GM12891 (cell line): Measurements from ENCODE around the gene CCDC157.
A peak's percentile ranks its signal among the peaks of the same experiment; 100 is the strongest.
"Not testable (repeated sequence)": the region's sequence is repeated elsewhere in the genome, so short reads cannot be mapped to it uniquely, and the experiment has no call there.

Experiments
- DNase-seq: peaks from one replicate; pipeline ENCODE4 v3.0.0; 2011; ENCODE audit warnings: low spot score; ENCODE audit not compliant: insufficient read length
- FAIRE-seq: peaks from 2 replicates; lab custom pipeline; 2011; peaks lifted over from hg19 to GRCh38; lab: Jason Lieb, UNC
- PAX5 ChIP-seq: IDR thresholded peaks from 2 replicates; pipeline ENCODE4 v1.6.1; 2011; ENCODE audit warnings: low read length, moderate library complexity, mild to moderate bottlenecking; ENCODE audit not compliant: insufficient read depth, severe bottlenecking
- POLR2A ChIP-seq: IDR thresholded peaks from 2 replicates; pipeline ENCODE4 v1.6.1; 2011; ENCODE audit warnings: low read depth, low read length, control low read depth
- POLR2AphosphoS5 ChIP-seq: IDR thresholded peaks from 2 replicates; pipeline ENCODE4 v1.6.1; 2011; ENCODE audit warnings: low read depth, low read length, control low read depth
- POU2F2 ChIP-seq: IDR thresholded peaks from 2 replicates; pipeline ENCODE4 v1.6.1; 2011; ENCODE audit warnings: low read depth, mild to moderate bottlenecking, control low read depth, low read length, moderate library complexity
- SPI1 ChIP-seq: IDR thresholded peaks from 2 replicates; pipeline ENCODE4 v1.6.1; 2011; ENCODE audit warnings: low read depth, low read length, control low read depth
- TAF1 ChIP-seq: IDR thresholded peaks from 2 replicates; pipeline ENCODE4 v1.6.1; 2011; ENCODE audit warnings: low read depth, low read length, control low read depth

Gene CCDC157

DNA sequence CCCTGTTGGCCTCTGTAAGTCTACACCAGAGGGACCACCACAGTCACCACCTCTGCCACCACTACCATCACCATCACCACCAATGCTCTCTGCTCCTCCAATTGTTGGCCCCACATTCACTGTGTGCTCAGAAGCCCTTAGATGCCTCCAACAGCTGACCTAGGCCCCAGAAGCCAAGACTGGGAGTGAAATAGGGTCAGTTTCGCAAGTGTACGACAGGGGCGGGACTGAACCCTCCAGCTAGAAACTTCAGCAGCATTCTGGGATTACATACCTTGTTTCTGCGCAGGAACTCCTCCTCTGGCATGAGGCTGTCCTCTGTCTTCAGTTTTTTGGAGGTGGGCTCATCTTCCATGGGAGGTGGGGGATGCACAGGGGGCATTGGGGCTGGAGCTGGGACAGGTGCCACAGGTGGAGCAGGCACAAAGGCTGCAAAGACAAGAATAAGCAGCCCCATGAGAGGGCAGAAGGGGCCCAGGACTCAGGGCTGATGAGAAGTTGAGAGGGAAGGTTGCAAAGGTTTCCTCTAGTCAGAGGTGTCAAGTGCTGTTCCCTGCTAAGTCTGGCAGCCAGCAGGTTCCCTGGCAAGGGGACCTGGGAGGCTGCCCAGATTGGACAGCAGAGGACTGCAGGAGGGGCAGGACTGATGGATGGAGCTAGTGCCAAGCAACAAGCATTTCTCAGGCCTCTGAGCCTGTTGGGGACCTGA, 19.9 kb upstream of the CCDC157 start:
- TF ChIP-seq POLR2A (no peak), SPI1 (no peak), PAX5 (no peak), POU2F2 (no peak), POLR2AphosphoS5 (no peak), TAF1 (no peak)
- FAIRE-seq (no peak), DNase-seq (no peak)

DNA sequence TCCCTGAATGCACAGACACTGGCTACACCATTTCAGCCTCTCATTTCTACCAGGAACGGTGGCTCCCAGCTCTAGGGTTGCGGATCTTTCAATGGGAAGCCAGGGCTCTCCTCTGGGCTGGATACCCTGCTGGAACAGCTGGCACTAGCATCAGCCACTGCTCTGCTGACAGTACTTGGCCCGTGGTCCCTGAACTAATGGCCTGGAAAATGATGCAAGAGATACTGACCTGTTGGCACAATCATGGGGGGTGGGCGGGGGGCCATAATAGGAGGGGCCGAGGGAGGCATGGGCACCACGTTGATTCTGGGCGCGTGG, 19.4 kb upstream of the CCDC157 start:
- no peak for DNase-seq
- FAIRE-seq, result no peak
- TF ChIP-seq POU2F2 (no peak), SPI1 (no peak), TAF1 (no peak), POLR2A (no peak), POLR2AphosphoS5 (no peak), PAX5 (no peak)

DNA sequence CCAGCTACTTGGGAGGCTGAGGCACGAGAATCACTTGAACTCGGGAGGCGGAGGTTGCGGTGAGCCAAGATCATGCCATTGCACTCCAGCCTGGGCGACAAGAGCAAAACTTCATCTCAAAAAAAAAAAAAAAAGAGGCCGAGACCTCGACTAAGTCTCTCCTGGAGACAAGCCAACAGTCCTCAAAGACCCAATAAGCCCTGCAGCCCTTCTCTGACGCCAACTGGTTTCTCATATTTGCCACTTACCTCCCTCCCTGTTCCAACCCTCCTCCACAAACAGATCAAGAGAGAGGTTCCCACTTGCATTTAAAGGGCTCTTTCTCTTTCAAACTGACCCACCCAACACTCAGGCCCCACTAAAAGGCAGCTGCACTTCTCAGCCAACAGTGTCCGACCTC, 18.5 kb upstream of the CCDC157 start:
- not testable (repeated sequence) for DNase-seq, FAIRE-seq

DNA sequence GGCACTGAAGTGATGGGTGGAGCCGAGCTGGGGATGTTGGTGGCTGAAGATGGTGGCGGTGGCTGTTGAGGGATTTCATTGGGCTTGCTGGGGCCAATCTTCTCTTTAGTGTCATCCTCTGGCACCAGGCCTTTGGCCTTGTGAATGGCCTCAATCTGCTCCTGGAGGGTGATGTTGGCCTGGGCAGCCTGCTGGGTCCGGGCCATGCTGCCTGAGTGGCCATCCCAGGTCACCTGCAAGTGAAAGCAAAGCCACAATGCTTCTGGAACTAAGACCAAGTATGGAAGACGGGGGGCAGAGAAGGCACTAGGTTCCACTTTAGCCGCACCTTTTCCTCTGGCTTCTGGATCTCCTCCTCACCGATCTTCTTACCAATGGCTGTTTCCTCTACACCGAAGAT, 18.0 kb upstream of the CCDC157 start:
- FAIRE-seq (no peak), DNase-seq (no peak)
- no peak for TF ChIP-seq POU2F2
- TF ChIP-seq PAX5, result no peak
- TF ChIP-seq TAF1, result no peak
- no peak for TF ChIP-seq SPI1
- TF ChIP-seq POLR2A, result no peak
- TF ChIP-seq POLR2AphosphoS5, result no peak

DNA sequence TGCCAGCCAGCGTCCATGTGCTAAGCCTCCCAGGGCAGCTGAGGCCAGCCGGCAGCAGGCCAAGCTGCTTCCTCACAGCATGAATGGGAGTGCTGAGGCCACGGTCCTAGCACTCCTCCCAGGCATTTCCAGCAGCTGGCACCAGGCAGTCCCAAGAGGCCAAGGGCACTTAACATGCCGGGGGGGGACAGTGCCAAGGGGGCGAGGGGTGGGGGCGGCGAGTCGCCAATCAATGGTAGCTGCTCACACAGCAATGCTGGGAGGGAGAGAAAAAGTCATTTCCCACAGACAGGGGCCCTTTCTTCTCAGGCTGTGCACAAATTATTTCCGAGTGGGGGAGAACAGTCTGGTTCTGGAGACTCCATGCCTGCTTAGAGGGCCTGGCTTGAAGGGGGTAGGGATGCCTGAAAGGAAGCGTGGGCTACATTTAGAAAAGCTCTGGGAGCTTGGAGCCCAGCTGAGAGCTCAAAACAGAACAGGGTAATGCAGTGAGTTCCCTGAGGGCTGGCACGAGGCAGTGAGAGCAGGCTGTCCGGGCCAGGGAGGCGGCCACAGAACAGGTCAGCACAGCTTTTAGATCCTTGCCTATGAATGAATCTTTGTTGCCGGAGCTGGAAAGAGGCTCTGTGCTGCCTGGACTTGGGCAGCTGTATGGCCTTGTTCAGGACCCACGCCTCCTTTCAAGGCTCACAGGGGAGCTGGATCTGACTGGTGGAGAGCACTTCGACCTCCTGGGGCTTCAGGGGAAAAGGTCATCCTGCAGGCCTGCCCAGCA, 15.7 kb upstream of the CCDC157 start:
- DNase-seq (no peak), FAIRE-seq (no peak)
- TF ChIP-seq POLR2AphosphoS5 (no peak), PAX5 (no peak), POU2F2 (no peak), POLR2A (no peak), SPI1 (no peak), TAF1 (no peak)

DNA sequence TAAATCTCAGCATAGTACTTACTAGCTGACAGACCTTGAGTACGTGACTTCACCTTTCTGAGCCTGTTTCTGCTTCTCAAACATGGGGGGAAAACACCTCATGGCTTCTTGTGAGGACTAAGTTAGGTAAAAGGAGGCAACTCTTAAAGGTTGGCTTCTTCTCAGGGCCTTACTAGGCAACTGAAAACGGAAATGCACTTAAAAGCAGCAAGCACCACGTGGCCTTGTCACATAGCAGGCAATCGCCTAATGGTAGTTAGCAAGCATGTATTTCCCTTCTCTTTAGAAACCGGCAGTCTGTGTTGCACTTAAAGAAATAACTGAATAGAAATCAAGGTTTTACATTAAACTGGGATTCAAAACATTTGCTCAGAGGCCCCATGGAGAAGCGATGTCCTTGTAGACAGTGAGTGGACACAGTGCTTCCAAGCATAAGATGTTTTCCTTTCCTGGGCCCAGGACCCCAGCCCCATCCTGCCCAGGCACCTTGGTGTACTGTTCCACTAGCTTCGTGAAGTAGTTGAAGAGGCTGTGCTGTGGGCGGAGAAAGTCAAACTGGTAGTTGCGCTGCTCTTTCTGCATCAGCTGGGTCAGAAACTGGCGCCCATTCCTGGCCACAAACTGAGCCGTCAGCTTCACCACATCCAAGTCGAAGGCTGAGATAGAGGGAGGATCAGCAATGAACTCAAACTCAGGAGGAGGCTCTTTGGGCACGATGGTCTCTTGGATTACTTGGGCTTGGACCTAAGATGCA, 12.2 kb upstream of the CCDC157 start:
- FAIRE-seq (no peak), DNase-seq (no peak)
- no peak for TF ChIP-seq SPI1
- no peak for TF ChIP-seq POLR2A
- no peak for TF ChIP-seq TAF1

DNA sequence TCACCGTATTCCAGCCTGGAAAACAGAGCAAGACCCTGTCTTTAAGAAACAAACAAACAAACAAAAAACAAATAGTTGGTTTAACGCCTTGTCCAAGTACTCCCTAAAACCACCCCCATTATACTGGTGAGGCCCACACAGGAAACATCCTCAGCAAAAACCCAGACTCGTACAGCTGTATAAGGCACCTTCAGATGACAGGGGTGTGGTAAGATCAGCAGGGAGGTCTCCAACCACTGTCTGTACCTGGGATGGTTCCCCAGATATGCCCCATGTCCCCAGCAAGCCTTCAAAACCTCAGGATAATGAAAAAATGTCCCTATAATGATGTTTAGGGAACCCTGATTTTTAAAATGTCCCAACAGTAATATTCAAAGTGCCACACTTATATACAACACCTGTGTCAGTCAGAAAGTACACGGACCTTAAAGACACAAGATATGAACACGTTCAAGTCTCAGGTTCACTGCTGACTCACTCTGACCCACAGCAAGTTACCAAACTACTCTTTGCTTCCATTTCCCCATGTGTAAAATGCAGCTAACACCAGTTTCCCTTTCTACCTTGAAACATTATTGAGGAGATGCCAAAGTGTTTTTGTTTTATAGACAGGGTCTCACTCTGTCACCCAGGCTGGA, 9.4 kb upstream of the CCDC157 start:
- peak; percentile 45 for FAIRE-seq
- DNase-seq, result no peak
- TF ChIP-seq PAX5 (no peak), TAF1 (no peak), POLR2A (no peak), SPI1 (no peak), POU2F2 (no peak)

DNA sequence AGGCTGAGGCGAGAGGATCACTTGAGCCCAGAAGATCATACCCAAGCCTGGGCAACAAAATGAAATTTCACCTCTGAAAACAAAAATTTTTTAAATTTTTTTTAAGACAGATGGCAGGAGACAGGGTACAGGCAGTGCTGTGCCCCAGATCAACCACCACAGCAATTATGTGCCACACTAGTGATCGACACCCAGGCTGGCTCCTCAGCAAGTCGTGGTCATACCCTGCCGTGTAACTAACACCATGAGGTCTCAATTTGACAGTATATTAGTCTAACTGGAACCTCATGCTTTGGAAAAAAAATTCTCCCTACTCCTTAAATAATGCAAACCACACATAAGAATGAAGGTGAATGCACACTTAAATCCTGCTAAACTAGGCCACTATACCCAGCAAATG, 8.4 kb upstream of the CCDC157 start:
- TF ChIP-seq PAX5 (no peak), POLR2AphosphoS5 (no peak), TAF1 (no peak), SPI1 (no peak), POLR2A (no peak), POU2F2 (no peak)
- FAIRE-seq, result peak; percentile 50
- DNase-seq, result no peak

DNA sequence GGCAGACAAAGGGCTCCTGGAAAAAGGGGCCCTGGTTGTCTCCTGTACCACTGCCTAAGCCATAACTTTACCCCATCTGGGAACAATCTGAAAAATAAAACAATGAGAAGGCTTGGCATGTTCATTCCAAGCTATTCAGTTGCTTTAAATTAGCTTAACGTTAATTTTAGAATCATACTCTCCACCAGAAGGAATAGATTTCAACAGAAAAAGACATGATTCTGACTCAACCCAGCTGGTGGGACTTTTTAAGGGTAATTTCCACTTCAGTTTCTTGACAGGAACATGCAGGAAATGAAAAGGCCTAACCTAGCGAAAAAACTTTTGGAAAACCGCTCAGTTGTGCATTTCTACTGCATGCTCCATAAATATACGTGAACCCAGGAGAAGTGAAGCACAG, 8.0 kb upstream of the CCDC157 start:
- DNase-seq (no peak), FAIRE-seq (no peak)
- no peak for TF ChIP-seq POU2F2
- no peak for TF ChIP-seq POLR2AphosphoS5
- no peak for TF ChIP-seq POLR2A
- no peak for TF ChIP-seq TAF1
- TF ChIP-seq PAX5, result no peak
- TF ChIP-seq SPI1, result no peak

DNA sequence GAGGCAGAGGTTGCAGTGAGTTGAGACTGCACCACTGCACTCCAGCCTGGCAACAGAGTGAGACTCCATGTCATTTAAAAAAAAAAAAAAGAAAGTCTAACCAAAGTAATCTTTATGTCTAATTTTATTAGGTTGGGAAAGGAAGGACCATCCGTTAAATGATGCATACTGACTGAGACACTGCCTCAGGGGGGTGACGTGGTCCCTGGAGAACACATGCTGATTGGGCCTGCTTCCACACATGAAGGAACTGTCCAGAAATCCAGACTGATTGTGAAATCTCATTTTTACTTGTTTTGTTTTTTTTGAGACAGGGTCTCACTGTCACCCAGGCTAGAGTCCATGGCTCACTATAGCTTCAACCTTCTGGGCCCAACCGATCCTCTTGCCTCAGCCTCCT, 5.6 kb upstream of the CCDC157 start:
- TF ChIP-seq POU2F2, result no peak
- no peak for TF ChIP-seq PAX5
- no peak for TF ChIP-seq POLR2A
- TF ChIP-seq POLR2AphosphoS5, result no peak
- DNase-seq (no peak), FAIRE-seq (no peak)
